ENCODE data around the gene CCDC157.

Gene CCDC157

GRCh38 chr22:30373331-30374325, 16.8 kb downstream of the CCDC157 start:
- ChIA-PET CTCF (interaction anchor here (0.6 to 1.1 kb wide), 5 partner anchors 11 to 215 kb away, joined by 3 to 5 read pairs (median 3); no protein-coding TSS in a partner anchor), POLR2A (interaction anchor here (1.0 to 1.6 kb wide), 4 partner anchors 11 to 50 kb away, joined by 3 to 14 read pairs (median 4); partner anchors contain the start of genes CCDC157 and SF3A1)
- TF ChIP-seq ZNF558 (tag by site-specific recombination; IDR thresholded peaks at IDR 0.05) (no peak), GLIS2 (tag by site-specific recombination; IDR thresholded peaks at IDR 0.05) (peak; percentile 53), ZNF184 (tag by site-specific recombination; IDR thresholded peaks at IDR 0.05) (no peak), KLF10 (tag by site-specific recombination; IDR thresholded peaks at IDR 0.05) (no peak), ZNF354C (tag by site-specific recombination; IDR thresholded peaks at IDR 0.05; ENCODE audit: borderline replicate concordance, low read depth) (no peak), ZNF621 (tag by site-specific recombination; IDR thresholded peaks at IDR 0.05) (no peak), ZNF768 (tag by site-specific recombination; IDR thresholded peaks at IDR 0.05) (no peak), ZIC2 (tag by site-specific recombination; IDR thresholded peaks at IDR 0.05) (0 out of 2 replicates have a peak, but pooled peaks have one; percentile 17), ZNF596 (tag by site-specific recombination; IDR thresholded peaks at IDR 0.05) (no peak), ZNF747 (tag by site-specific recombination; IDR thresholded peaks at IDR 0.05) (no peak), KLF9 (tag by site-specific recombination; IDR thresholded peaks at IDR 0.05; ENCODE audit: low read depth) (no peak), GLIS1 (tag by site-specific recombination; IDR thresholded peaks at IDR 0.05) (peak; percentile 70), KLF16 (tag by site-specific recombination; IDR thresholded peaks at IDR 0.05) (no peak)
- no peak overlapping the region for H3K27ac ChIP-seq (ENCODE audit: extremely low read depth, low read depth, low read length)
- H3K9me3 ChIP-seq (ENCODE audit: control insufficient read depth, insufficient read depth, low read depth, low read length): no peaks in the 10 kb centered on the region
- peaks cover 0 to 32% of the 10 kb centered on the region in 2 experiments; a peak in 1 of 3 replicates for H3K36me3 ChIP-seq (ENCODE audit: control insufficient read depth in 2 of 2, insufficient read depth in 1 of 2, low read length in 2 of 2)
- H3K4me1 ChIP-seq (ENCODE audit: control insufficient read depth, insufficient read depth, low read length): no peaks in the 10 kb centered on the region
- no peak overlapping the region for H3K4me3 ChIP-seq (ENCODE audit: low read depth, low read length)

- CTCF ChIA-PET: interaction anchor here (0.5 to 1.2 kb wide), 4 partner anchors 12 to 120 kb away, joined by 3 to 6 read pairs (median 3); no protein-coding TSS in a partner anchor
- Histone ChIP-seq H3K9me3 (ENCODE audit: control insufficient read depth, insufficient read depth, low read depth, low read length) (no peaks in the 10 kb centered on the region), H3K4me3 (ENCODE audit: low read depth, low read length) (no peak overlapping the region), H3K36me3 (ENCODE audit: control insufficient read depth in 2 of 2, insufficient read depth in 1 of 2, low read length in 2 of 2) (peaks cover 0 to 49% of the 10 kb centered on the region in 2 experiments; a peak in 1 of 3 replicates), H3K27ac (ENCODE audit: extremely low read depth, low read depth, low read length) (no peak overlapping the region), H3K4me1 (ENCODE audit: control insufficient read depth, insufficient read depth, low read length) (no peaks in the 10 kb centered on the region)
- POLR2A ChIA-PET: interaction anchor here (0.7 to 1.6 kb wide), 4 partner anchors 9 to 49 kb away, joined by 3 to 6 read pairs (median 5); partner anchors contain the start of genes CCDC157 and SF3A1
- TF ChIP-seq ZNF707 (tag by site-specific recombination; IDR thresholded peaks at IDR 0.05) (no peak), ZNF776 (tag by site-specific recombination; IDR thresholded peaks at IDR 0.05; ENCODE audit: borderline replicate concordance) (no peak), ZFHX2 (tag by site-specific recombination; conservative IDR thresholded peaks at IDR 0.05) (no peak), BCL6B (tag by site-specific recombination; IDR thresholded peaks at IDR 0.05) (no peak), ZNF623 (tag by site-specific recombination; IDR thresholded peaks at IDR 0.05) (no peak), ZNF341 (tag by site-specific recombination; IDR thresholded peaks at IDR 0.05; ENCODE audit: low read depth) (no peak), ZBTB8A (tag by site-specific recombination; IDR thresholded peaks at IDR 0.05) (no peak), ZNF2 (tag by site-specific recombination; IDR thresholded peaks at IDR 0.05) (no peak), ZBTB48 (tag by site-specific recombination; IDR thresholded peaks at IDR 0.05) (no peak), ZNF302 (tag by site-specific recombination; IDR thresholded peaks at IDR 0.05; ENCODE audit: low read depth) (no peak), ZNF560 (tag by site-specific recombination; IDR thresholded peaks at IDR 0.05; ENCODE audit: borderline replicate concordance) (no peak), ZNF571 (tag by site-specific recombination; IDR thresholded peaks at IDR 0.05) (no peak), OVOL3 (tag by site-specific recombination; IDR thresholded peaks at IDR 0.05) (no peak), ZNF521 (tag by site-specific recombination; IDR thresholded peaks at IDR 0.05) (no peak), ZNF549 (tag by site-specific recombination; IDR thresholded peaks at IDR 0.05) (no peak)
Measured at GRCh38 chr22:30375312-30375849, 18.6 kb downstream of the CCDC157 start.
